ENCODE data around the gene GPRC5A. TPM values are rescaled to one million over a fixed set of nuclear protein-coding genes. Genes with fewer than 3 reads are reported as not detected.
"Not testable (repeated sequence)": the region's sequence is repeated elsewhere in the genome, so short reads cannot be mapped to it uniquely, and the experiment has no call there.

Gene GPRC5A
- total RNA-seq (2014; rRNA removed; shearing (Covaris generic)) = 1.6 and 2.8 TPM in 2 replicates

- Histone ChIP-seq H3K27me3 (replicated peaks) (no peaks in the 10 kb centered on the region), H3K36me3 (no peaks in the 10 kb centered on the region), H3K27ac (peak within 1 kb of the TSS; percentile 81), H3K9me3 (replicated peaks) (no peaks in the 10 kb centered on the region), H3K4me1 (replicated peaks) (peaks cover 36% of the 10 kb centered on the region), H3K4me3 (peak within 1 kb of the TSS; percentile 44)
- peak; percentile 92 to 93 for DNase-seq (ENCODE audit: low read depth in 1 of 2, low spot score in 2 of 2)
Observed at GRCh38 chr12:12891080-12891880, at the start of gene GPRC5A. GPRC5A (plus strand) TSS chr12:12891562; CDS start chr12:12908250, 16,688 bp downstream.

- H3K9me3 ChIP-seq (replicated peaks) = no peaks in the 10 kb centered on the region
- peaks cover 6% of the 10 kb centered on the region for H3K4me1 ChIP-seq (replicated peaks)
- no peak overlapping the region for H3K27ac ChIP-seq
- no peak for DNase-seq (ENCODE audit: low read depth in 1 of 2, low spot score in 2 of 2)
- H3K27me3 ChIP-seq (replicated peaks) = no peaks in the 10 kb centered on the region
- no peaks in the 10 kb centered on the region for H3K36me3 ChIP-seq
- H3K4me3 ChIP-seq = no peak overlapping the region
Observed at GRCh38 chr12:12845794-12846243, 45.5 kb upstream of the GPRC5A start.

GRCh38 chr12:12846780-12847179 is 44.6 kb upstream of the GPRC5A start:
- not testable (repeated sequence) for H3K36me3 ChIP-seq; H3K9me3 ChIP-seq (replicated peaks); H3K4me3 ChIP-seq; H3K27me3 ChIP-seq (replicated peaks); H3K4me1 ChIP-seq (replicated peaks); DNase-seq (ENCODE audit: low read depth in 1 of 2, low spot score in 2 of 2); H3K27ac ChIP-seq

GRCh38 chr12:12853435-12853834 is 37.9 kb upstream of the GPRC5A start:
- no peak overlapping the region for H3K27ac ChIP-seq
- H3K4me3 ChIP-seq = no peak overlapping the region
- DNase-seq (ENCODE audit: low read depth in 1 of 2, low spot score in 2 of 2) = no peak
- no peaks in the 10 kb centered on the region for H3K4me1 ChIP-seq (replicated peaks)
- no peaks in the 10 kb centered on the region for H3K9me3 ChIP-seq (replicated peaks)
- H3K27me3 ChIP-seq (replicated peaks) = no peaks in the 10 kb centered on the region
- no peaks in the 10 kb centered on the region for H3K36me3 ChIP-seq

GRCh38 chr12:12859690-12860089 is 31.7 kb upstream of the GPRC5A start:
- H3K27me3 ChIP-seq (replicated peaks) = no peaks in the 10 kb centered on the region
- no peak overlapping the region for H3K27ac ChIP-seq
- H3K36me3 ChIP-seq = no peaks in the 10 kb centered on the region
- H3K9me3 ChIP-seq (replicated peaks) = no peaks in the 10 kb centered on the region
- DNase-seq (ENCODE audit: low read depth in 1 of 2, low spot score in 2 of 2) = no peak
- H3K4me3 ChIP-seq = no peak overlapping the region
- no peaks in the 10 kb centered on the region for H3K4me1 ChIP-seq (replicated peaks)

- no peak overlapping the region for H3K4me3 ChIP-seq
- H3K9me3 ChIP-seq (replicated peaks) = no peaks in the 10 kb centered on the region
- H3K27ac ChIP-seq = no peak overlapping the region
- no peaks in the 10 kb centered on the region for H3K36me3 ChIP-seq
- 0 out of 2 replicates have a peak, but pooled peaks cover 3% of the 10 kb centered on the region for H3K4me1 ChIP-seq (replicated peaks)
- no peak for DNase-seq (ENCODE audit: low read depth in 1 of 2, low spot score in 2 of 2)
- H3K27me3 ChIP-seq (replicated peaks) = no peaks in the 10 kb centered on the region
Observed at GRCh38 chr12:12864243-12864642, 27.1 kb upstream of the GPRC5A start.

GRCh38 chr12:12868477-12869235 is 22.7 kb upstream of the GPRC5A start:
- no peaks in the 10 kb centered on the region for H3K36me3 ChIP-seq
- no peak overlapping the region for H3K4me3 ChIP-seq
- DNase-seq (ENCODE audit: low read depth in 1 of 2, low spot score in 2 of 2) = no peak

GRCh38 chr12:12870465-12870864 is 20.9 kb upstream of the GPRC5A start:
- Histone ChIP-seq H3K4me3 (no peak overlapping the region), H3K4me1 (replicated peaks) (peaks cover 60% of the 10 kb centered on the region), H3K36me3 (peaks cover 3% of the 10 kb centered on the region; the same call in 1 of the 2 replicates), H3K27ac (peak overlapping the region; percentile 92), H3K9me3 (replicated peaks) (no peaks in the 10 kb centered on the region), H3K27me3 (replicated peaks) (no peaks in the 10 kb centered on the region)
- peak; percentile 90 to 97 for DNase-seq (ENCODE audit: low read depth in 1 of 2, low spot score in 2 of 2)

More at GRCh38 chr12:12868477-12869235, 22.7 kb upstream of the GPRC5A start:
- peaks cover 45% of the 10 kb centered on the region for H3K4me1 ChIP-seq (replicated peaks)
- H3K27ac ChIP-seq = 0 out of 2 replicates have a peak overlapping the region, but pooled peaks have one; percentile 12
- H3K9me3 ChIP-seq (replicated peaks) = no peaks in the 10 kb centered on the region
- no peaks in the 10 kb centered on the region for H3K27me3 ChIP-seq (replicated peaks)

- Histone ChIP-seq H3K4me1 (replicated peaks) (peaks cover 60% of the 10 kb centered on the region), H3K4me3 (no peak overlapping the region), H3K9me3 (replicated peaks) (no peaks in the 10 kb centered on the region), H3K27ac (peak overlapping the region; percentile 92), H3K27me3 (replicated peaks) (no peaks in the 10 kb centered on the region), H3K36me3 (peaks cover 3% of the 10 kb centered on the region; the same call in 1 of the 2 replicates)
- DNase-seq (ENCODE audit: low read depth in 1 of 2, low spot score in 2 of 2) = peak in 1 of 2 experiments; percentile 50
Observed at GRCh38 chr12:12871587-12872138, 19.7 kb upstream of the GPRC5A start.

GRCh38 chr12:12872139-12872933 is 19.0 kb upstream of the GPRC5A start:
- peaks cover 3% of the 10 kb centered on the region; the same call in 1 of the 2 replicates for H3K36me3 ChIP-seq
- peak overlapping the region; percentile 92 for H3K27ac ChIP-seq
- peaks cover 60% of the 10 kb centered on the region for H3K4me1 ChIP-seq (replicated peaks)
- no peaks in the 10 kb centered on the region for H3K9me3 ChIP-seq (replicated peaks)
- H3K4me3 ChIP-seq = peak overlapping the region; percentile 12
- peak; percentile 83 to 87 for DNase-seq (ENCODE audit: low read depth in 1 of 2, low spot score in 2 of 2)
- H3K27me3 ChIP-seq (replicated peaks) = no peaks in the 10 kb centered on the region

GRCh38 chr12:12872934-12873275 is 18.5 kb upstream of the GPRC5A start:
- Histone ChIP-seq H3K27me3 (replicated peaks) (no peaks in the 10 kb centered on the region), H3K9me3 (replicated peaks) (no peaks in the 10 kb centered on the region), H3K4me3 (peak overlapping the region; percentile 12), H3K4me1 (replicated peaks) (peaks cover 60% of the 10 kb centered on the region), H3K36me3 (peaks cover 3% of the 10 kb centered on the region; the same call in 1 of the 2 replicates), H3K27ac (peak overlapping the region; percentile 92)
- peak; percentile 51 to 74 for DNase-seq (ENCODE audit: low read depth in 1 of 2, low spot score in 2 of 2)

GRCh38 chr12:12874029-12874428 is 17.3 kb upstream of the GPRC5A start:
- DNase-seq (ENCODE audit: low read depth in 1 of 2, low spot score in 2 of 2) = no peak
- H3K27ac ChIP-seq = peak overlapping the region; percentile 92
- H3K9me3 ChIP-seq (replicated peaks) = no peaks in the 10 kb centered on the region
- no peak overlapping the region for H3K4me3 ChIP-seq
- peaks cover 56% of the 10 kb centered on the region for H3K4me1 ChIP-seq (replicated peaks)
- H3K36me3 ChIP-seq = peaks cover 3% of the 10 kb centered on the region; the same call in 1 of the 2 replicates
- no peaks in the 10 kb centered on the region for H3K27me3 ChIP-seq (replicated peaks)

GRCh38 chr12:12875301-12875700 is 16.1 kb upstream of the GPRC5A start:
- not testable (repeated sequence) for H3K9me3 ChIP-seq (replicated peaks); H3K36me3 ChIP-seq; H3K4me3 ChIP-seq; DNase-seq (ENCODE audit: low read depth in 1 of 2, low spot score in 2 of 2); H3K27ac ChIP-seq; H3K27me3 ChIP-seq (replicated peaks)
- H3K4me1 ChIP-seq (replicated peaks) = peaks cover 48% of the 10 kb centered on the region

Data from SJSA1 (cell line).